ENCODE results near the gene HLX.

Gene HLX

GRCh38 chr1:220895412-220895946 is 16.2 kb downstream of the HLX start:
- H3K9ac ChIP-seq (ENCODE audit: low read length in 5 of 5), result no peak overlapping the region
- H3K9me3 ChIP-seq (ENCODE audit: control insufficient read depth in 5 of 5, low read length in 5 of 5), result no peaks in the 10 kb centered on the region
- H3K4me3 ChIP-seq (ENCODE audit: low read depth in 1 of 5, low read length in 5 of 5), result no peak overlapping the region
- H3K36me3 ChIP-seq (ENCODE audit: control insufficient read depth in 5 of 5, insufficient read depth in 5 of 5, low read length in 5 of 5), result no peaks in the 10 kb centered on the region
- peaks cover 0 to 25% (median 19%) of the 10 kb centered on the region in 5 donors for H3K4me1 ChIP-seq (ENCODE audit: control insufficient read depth in 5 of 5, insufficient read depth in 5 of 5, low read length in 5 of 5)
- no peak overlapping the region for H3K27ac ChIP-seq (ENCODE audit: low read depth, low read length)
- peaks cover 37 to 52% (median 47%) of the 10 kb centered on the region in 5 donors for H3K27me3 ChIP-seq (ENCODE audit: control insufficient read depth in 5 of 5, insufficient read depth in 4 of 5, low read length in 5 of 5)

- Histone ChIP-seq H3K36me3 (ENCODE audit: control insufficient read depth in 5 of 5, insufficient read depth in 5 of 5, low read length in 5 of 5) (no peaks in the 10 kb centered on the region), H3K27ac (ENCODE audit: low read depth, low read length) (no peak overlapping the region), H3K9me3 (ENCODE audit: control insufficient read depth in 5 of 5, low read length in 5 of 5) (no peaks in the 10 kb centered on the region), H3K9ac (ENCODE audit: low read length in 5 of 5) (no peak overlapping the region), H3K4me1 (ENCODE audit: control insufficient read depth in 5 of 5, insufficient read depth in 5 of 5, low read length in 5 of 5) (peaks cover 0 to 23% (median 19%) of the 10 kb centered on the region in 5 donors), H3K27me3 (ENCODE audit: control insufficient read depth in 5 of 5, insufficient read depth in 4 of 5, low read length in 5 of 5) (peaks cover 33 to 46% (median 40%) of the 10 kb centered on the region in 5 donors), H3K4me3 (ENCODE audit: low read depth in 1 of 5, low read length in 5 of 5) (no peak overlapping the region)
Measured at GRCh38 chr1:220896092-220896491, 16.8 kb downstream of the HLX start.

GRCh38 chr1:220900842-220901241 is 21.6 kb downstream of the HLX start:
- H3K4me3 ChIP-seq (ENCODE audit: low read depth in 1 of 5, low read length in 5 of 5), result no peak overlapping the region
- no peak overlapping the region for H3K27ac ChIP-seq (ENCODE audit: low read depth, low read length)
- peaks cover 0 to 6% (median 0%) of the 10 kb centered on the region in 5 donors for H3K4me1 ChIP-seq (ENCODE audit: control insufficient read depth in 5 of 5, insufficient read depth in 5 of 5, low read length in 5 of 5)
- no peak overlapping the region for H3K9ac ChIP-seq (ENCODE audit: low read length in 5 of 5)
- H3K36me3 ChIP-seq (ENCODE audit: control insufficient read depth in 5 of 5, insufficient read depth in 5 of 5, low read length in 5 of 5), result no peaks in the 10 kb centered on the region
- no peaks in the 10 kb centered on the region for H3K9me3 ChIP-seq (ENCODE audit: control insufficient read depth in 5 of 5, low read length in 5 of 5)
- peaks cover 0 to 5% (median under 1%) of the 10 kb centered on the region in 5 donors for H3K27me3 ChIP-seq (ENCODE audit: control insufficient read depth in 5 of 5, insufficient read depth in 4 of 5, low read length in 5 of 5)

GRCh38 chr1:220901881-220902280 is 22.6 kb downstream of the HLX start:
- Histone ChIP-seq H3K27me3 (ENCODE audit: control insufficient read depth in 5 of 5, insufficient read depth in 4 of 5, low read length in 5 of 5) (peaks cover 0 to 5% (median 0%) of the 10 kb centered on the region in 5 donors), H3K4me1 (ENCODE audit: control insufficient read depth in 5 of 5, insufficient read depth in 5 of 5, low read length in 5 of 5) (peaks cover 0 to 6% (median 0%) of the 10 kb centered on the region in 5 donors), H3K27ac (ENCODE audit: low read depth, low read length) (no peak overlapping the region), H3K9me3 (ENCODE audit: control insufficient read depth in 5 of 5, low read length in 5 of 5) (no peaks in the 10 kb centered on the region), H3K9ac (ENCODE audit: low read length in 5 of 5) (no peak overlapping the region), H3K4me3 (ENCODE audit: low read depth in 1 of 5, low read length in 5 of 5) (no peak overlapping the region), H3K36me3 (ENCODE audit: control insufficient read depth in 5 of 5, insufficient read depth in 5 of 5, low read length in 5 of 5) (no peaks in the 10 kb centered on the region)

GRCh38 chr1:220902916-220903315 is 23.7 kb downstream of the HLX start:
- Histone ChIP-seq H3K4me3 (ENCODE audit: low read depth in 1 of 5, low read length in 5 of 5) (no peak overlapping the region), H3K36me3 (ENCODE audit: control insufficient read depth in 5 of 5, insufficient read depth in 5 of 5, low read length in 5 of 5) (no peaks in the 10 kb centered on the region), H3K4me1 (ENCODE audit: control insufficient read depth in 5 of 5, insufficient read depth in 5 of 5, low read length in 5 of 5) (peaks cover 0 to 6% (median 0%) of the 10 kb centered on the region in 5 donors), H3K9ac (ENCODE audit: low read length in 5 of 5) (no peak overlapping the region), H3K27me3 (ENCODE audit: control insufficient read depth in 5 of 5, insufficient read depth in 4 of 5, low read length in 5 of 5) (peaks cover 0 to 5% (median 0%) of the 10 kb centered on the region in 5 donors), H3K9me3 (ENCODE audit: control insufficient read depth in 5 of 5, low read length in 5 of 5) (no peaks in the 10 kb centered on the region), H3K27ac (ENCODE audit: low read depth, low read length) (no peak overlapping the region)

GRCh38 chr1:220904876-220905275 is 25.6 kb downstream of the HLX start:
- no peaks in the 10 kb centered on the region for H3K9me3 ChIP-seq (ENCODE audit: control insufficient read depth in 5 of 5, low read length in 5 of 5)
- H3K36me3 ChIP-seq (ENCODE audit: control insufficient read depth in 5 of 5, insufficient read depth in 5 of 5, low read length in 5 of 5), result no peaks in the 10 kb centered on the region
- H3K27me3 ChIP-seq (ENCODE audit: control insufficient read depth in 5 of 5, insufficient read depth in 4 of 5, low read length in 5 of 5), result peaks cover 0 to 5% (median 0%) of the 10 kb centered on the region in 5 donors
- H3K4me3 ChIP-seq (ENCODE audit: low read depth in 1 of 5, low read length in 5 of 5), result no peak overlapping the region
- peaks cover 0 to 10% (median 0%) of the 10 kb centered on the region in 5 donors for H3K4me1 ChIP-seq (ENCODE audit: control insufficient read depth in 5 of 5, insufficient read depth in 5 of 5, low read length in 5 of 5)
- H3K27ac ChIP-seq (ENCODE audit: low read depth, low read length), result no peak overlapping the region
- H3K9ac ChIP-seq (ENCODE audit: low read length in 5 of 5), result no peak overlapping the region

- H3K4me1 ChIP-seq (ENCODE audit: control insufficient read depth in 5 of 5, insufficient read depth in 5 of 5, low read length in 5 of 5), result peaks cover 0 to 10% (median 0%) of the 10 kb centered on the region in 5 donors
- H3K27ac ChIP-seq (ENCODE audit: low read depth, low read length), result no peak overlapping the region
- no peak overlapping the region for H3K9ac ChIP-seq (ENCODE audit: low read length in 5 of 5)
Measured at GRCh38 chr1:220905650-220906560, 26.7 kb downstream of the HLX start.

GRCh38 chr1:220906561-220907334 is 27.5 kb downstream of the HLX start:
- Histone ChIP-seq H3K27ac (ENCODE audit: low read depth, low read length) (no peak overlapping the region), H3K27me3 (ENCODE audit: control insufficient read depth in 5 of 5, insufficient read depth in 4 of 5, low read length in 5 of 5) (peaks cover 0 to 5% (median 0%) of the 10 kb centered on the region in 5 donors), H3K4me3 (ENCODE audit: low read depth in 1 of 5, low read length in 5 of 5) (no peak overlapping the region), H3K36me3 (ENCODE audit: control insufficient read depth in 5 of 5, insufficient read depth in 5 of 5, low read length in 5 of 5) (no peaks in the 10 kb centered on the region), H3K9me3 (ENCODE audit: control insufficient read depth in 5 of 5, low read length in 5 of 5) (no peaks in the 10 kb centered on the region), H3K4me1 (ENCODE audit: control insufficient read depth in 5 of 5, insufficient read depth in 5 of 5, low read length in 5 of 5) (peaks cover 0 to 10% (median 0%) of the 10 kb centered on the region in 5 donors), H3K9ac (ENCODE audit: low read length in 5 of 5) (no peak overlapping the region)

More at GRCh38 chr1:220905650-220906560, 26.7 kb downstream of the HLX start:
- Histone ChIP-seq H3K36me3 (ENCODE audit: control insufficient read depth in 5 of 5, insufficient read depth in 5 of 5, low read length in 5 of 5) (no peaks in the 10 kb centered on the region), H3K27me3 (ENCODE audit: control insufficient read depth in 5 of 5, insufficient read depth in 4 of 5, low read length in 5 of 5) (peaks cover 0 to 5% (median 0%) of the 10 kb centered on the region in 5 donors), H3K9me3 (ENCODE audit: control insufficient read depth in 5 of 5, low read length in 5 of 5) (no peaks in the 10 kb centered on the region), H3K4me3 (ENCODE audit: low read depth in 1 of 5, low read length in 5 of 5) (no peak overlapping the region)

- H3K9ac ChIP-seq (ENCODE audit: low read length in 5 of 5), result no peak overlapping the region
Measured at GRCh38 chr1:220908757-220909156, 29.5 kb downstream of the HLX start.

More at GRCh38 chr1:220908757-220909156, 29.5 kb downstream of the HLX start:
- Histone ChIP-seq H3K4me3 (ENCODE audit: low read depth in 1 of 5, low read length in 5 of 5) (no peak overlapping the region), H3K36me3 (ENCODE audit: control insufficient read depth in 5 of 5, insufficient read depth in 5 of 5, low read length in 5 of 5) (no peaks in the 10 kb centered on the region), H3K9me3 (ENCODE audit: control insufficient read depth in 5 of 5, low read length in 5 of 5) (no peaks in the 10 kb centered on the region), H3K4me1 (ENCODE audit: control insufficient read depth in 5 of 5, insufficient read depth in 5 of 5, low read length in 5 of 5) (peaks cover 0 to 10% (median 0%) of the 10 kb centered on the region in 5 donors), H3K27ac (ENCODE audit: low read depth, low read length) (no peak overlapping the region), H3K27me3 (ENCODE audit: control insufficient read depth in 5 of 5, insufficient read depth in 4 of 5, low read length in 5 of 5) (peaks cover 0 to 5% (median 0%) of the 10 kb centered on the region in 5 donors)
